Mesenchymal stem cell (in vitro differentiated cells and primary cell): ENCODE results near the gene KCNN4.

Source experiments
- DNase-seq: peaks from one replicate; pipeline ENCODE4 v3.0.0-alpha.2; 2013
- H2AFZ ChIP-seq: one replicate; pipeline ENCODE4 v1.6.1; 2013; ENCODE audit warnings: low read depth, mild to moderate bottlenecking, control low read depth, inconsistent platforms, low read length, moderate library complexity
- H2AK5ac ChIP-seq: 2 replicates; pipeline ENCODE4 v1.6.1; 2013; ENCODE audit warnings: low read length, moderate library complexity, mild to moderate bottlenecking, inconsistent platforms; ENCODE audit not compliant: severe bottlenecking
- H2BK120ac ChIP-seq: one replicate; pipeline ENCODE4 v1.6.1; 2013; ENCODE audit warnings: low read depth, mild to moderate bottlenecking, inconsistent platforms, low read length, moderate library complexity
- H2BK12ac ChIP-seq, 2 experiments: one replicate each; pipeline ENCODE4 v1.6.1; 2013; ENCODE audit warnings: inconsistent platforms in 2 of 2, low read length in 2 of 2, mild to moderate bottlenecking in 2 of 2, moderate library complexity in 2 of 2, control low read depth in 1 of 2
- H2BK15ac ChIP-seq: one replicate; pipeline ENCODE4 v1.6.1; 2013; ENCODE audit warnings: mild to moderate bottlenecking, low read depth, inconsistent platforms; ENCODE audit not compliant: poor library complexity, severe bottlenecking
- H2BK5ac ChIP-seq: 2 replicates; pipeline ENCODE4 v1.6.1; 2013; ENCODE audit warnings: low read depth, mild to moderate bottlenecking, low read length, control low read depth, inconsistent platforms; ENCODE audit not compliant: poor library complexity, severe bottlenecking
- H3K14ac ChIP-seq, 2 experiments: one replicate each; pipeline ENCODE4 v1.6.1; 2013; ENCODE audit warnings: inconsistent platforms in 2 of 2, low read length in 2 of 2, control low read depth in 1 of 2, mild to moderate bottlenecking in 1 of 2, moderate library complexity in 1 of 2
- H3K18ac ChIP-seq, 2 experiments: one replicate each; pipeline ENCODE4 v1.6.1; 2013; ENCODE audit warnings: inconsistent platforms in 2 of 2, low read length in 2 of 2, control low read depth in 1 of 2, low read depth in 1 of 2, mild to moderate bottlenecking in 1 of 2
- H3K23ac ChIP-seq, 2 experiments: one replicate each; pipeline ENCODE4 v1.6.1; 2013; ENCODE audit warnings: inconsistent platforms in 2 of 2, low read length in 2 of 2, mild to moderate bottlenecking in 2 of 2, moderate library complexity in 2 of 2, control low read depth in 1 of 2
- H3K27ac ChIP-seq: 2 replicates; pipeline ENCODE4 v1.5.1; 2013; ENCODE audit warnings: mild to moderate bottlenecking, moderate library complexity, low read length, control low read depth, inconsistent platforms; ENCODE audit not compliant: poor library complexity, severe bottlenecking
- H3K27me3 ChIP-seq, 2 experiments: 2 replicates each; pipeline versions ENCODE4 v1.6.1 to v1.7.0; 2013; ENCODE audit warnings: low read length in 2 of 2, mild to moderate bottlenecking in 2 of 2, moderate library complexity in 2 of 2, control low read depth in 1 of 2, inconsistent platforms in 1 of 2; ENCODE audit not compliant: control insufficient read depth in 1 of 2, insufficient read depth in 1 of 2
- H3K36me3 ChIP-seq, 2 experiments: 2 replicates each; pipeline versions ENCODE4 v1.6.1 to v1.7.0; 2013; ENCODE audit warnings: low read length in 2 of 2, control low read depth in 1 of 2, inconsistent platforms in 1 of 2, low read depth in 1 of 2, mild to moderate bottlenecking in 1 of 2; ENCODE audit not compliant: insufficient read depth in 2 of 2, control insufficient read depth in 1 of 2
- H3K4ac ChIP-seq, 2 experiments: one replicate each; pipeline ENCODE4 v1.6.1; 2013; ENCODE audit warnings: inconsistent platforms in 2 of 2, low read length in 2 of 2, mild to moderate bottlenecking in 2 of 2, moderate library complexity in 2 of 2, control low read depth in 1 of 2, low read depth in 1 of 2
- H3K4me1 ChIP-seq: 2 replicates; pipeline ENCODE4 v1.6.1; 2013; ENCODE audit warnings: low read depth, low read length, control low read depth; ENCODE audit not compliant: control insufficient read depth, insufficient read depth
- H3K4me2 ChIP-seq: 2 replicates; pipeline ENCODE4 v1.6.1; 2013; ENCODE audit warnings: low read length, mild to moderate bottlenecking, inconsistent platforms; ENCODE audit not compliant: poor library complexity, severe bottlenecking
- H3K4me3 ChIP-seq, 2 experiments: 2 replicates each; pipeline versions ENCODE4 v1.5.1 to v1.7.0; 2013; ENCODE audit warnings: low read length in 2 of 2, mild to moderate bottlenecking in 2 of 2, control low read depth in 1 of 2, low read depth in 1 of 2; ENCODE audit not compliant: insufficient read depth in 1 of 2
- H3K79me1 ChIP-seq: replicated peaks from 2 replicates; pipeline ENCODE4 v1.6.1; 2013; ENCODE audit warnings: mild to moderate bottlenecking, control low read depth, low read length, inconsistent platforms; ENCODE audit not compliant: poor library complexity, severe bottlenecking
- H3K9ac ChIP-seq: 2 replicates; pipeline ENCODE4 v1.7.0; 2013; ENCODE audit warnings: mild to moderate bottlenecking, low read length, moderate library complexity
- H3K9me3 ChIP-seq: 2 replicates; pipeline ENCODE4 v1.7.0; 2013; ENCODE audit warnings: mild to moderate bottlenecking, low read length; ENCODE audit not compliant: control insufficient read depth
- H4K8ac ChIP-seq: one replicate; pipeline ENCODE4 v1.6.1; 2013; ENCODE audit warnings: inconsistent platforms, mild to moderate bottlenecking, low read length, moderate library complexity
- H4K91ac ChIP-seq: one replicate; pipeline ENCODE4 v1.6.1; 2013; ENCODE audit warnings: mild to moderate bottlenecking, low read length, inconsistent platforms
- WGBS: methylation state at CpG from one replicate; pipeline ENCODE4 v1.1.7; 2013; ENCODE audit warnings: mixed read lengths; 5-methylcytosine and 5-hydroxymethylcytosine counted together

Gene KCNN4

GRCh38 chr19:43784241-43784980 lies 3.6 kb upstream of the KCNN4 start:
- no peak overlapping the region for H3K23ac ChIP-seq
- peak overlapping the region; percentile 58 for H4K91ac ChIP-seq
- H3K18ac ChIP-seq, result peak overlapping the region; percentile 69 to 71
- peaks cover 30% of the 10 kb centered on the region for H3K4me1 ChIP-seq
- H3K14ac ChIP-seq, result no peak overlapping the region
- peak overlapping the region; percentile 60 for H2BK15ac ChIP-seq
- H3K27me3 ChIP-seq, result no peaks in the 10 kb centered on the region
- peak overlapping the region; percentile 75 for H3K9ac ChIP-seq
- H3K4me2 ChIP-seq, result peak overlapping the region; percentile 17
- peak overlapping the region; percentile 69 for H4K8ac ChIP-seq
- H2AK5ac ChIP-seq, result peak overlapping the region; percentile 47
- WGBS, result 58% methylated on average over 4 of the region's 4 CpGs
- no peaks in the 10 kb centered on the region for H3K36me3 ChIP-seq
- H3K27ac ChIP-seq, result peak overlapping the region; percentile 56
- H2BK120ac ChIP-seq, result peak overlapping the region; percentile 81
- no peaks in the 10 kb centered on the region for H3K79me1 ChIP-seq
- peak overlapping the region in 1 of 2 experiments; percentile 43 for H3K4me3 ChIP-seq
- H2BK12ac ChIP-seq, result peak overlapping the region in 1 of 2 experiments; percentile 65
- DNase-seq, result peak; percentile 88
- H2AFZ ChIP-seq, result no peak overlapping the region
- H3K4ac ChIP-seq, result no peak overlapping the region
- no peaks in the 10 kb centered on the region for H3K9me3 ChIP-seq
- no peak overlapping the region for H2BK5ac ChIP-seq

DNA sequence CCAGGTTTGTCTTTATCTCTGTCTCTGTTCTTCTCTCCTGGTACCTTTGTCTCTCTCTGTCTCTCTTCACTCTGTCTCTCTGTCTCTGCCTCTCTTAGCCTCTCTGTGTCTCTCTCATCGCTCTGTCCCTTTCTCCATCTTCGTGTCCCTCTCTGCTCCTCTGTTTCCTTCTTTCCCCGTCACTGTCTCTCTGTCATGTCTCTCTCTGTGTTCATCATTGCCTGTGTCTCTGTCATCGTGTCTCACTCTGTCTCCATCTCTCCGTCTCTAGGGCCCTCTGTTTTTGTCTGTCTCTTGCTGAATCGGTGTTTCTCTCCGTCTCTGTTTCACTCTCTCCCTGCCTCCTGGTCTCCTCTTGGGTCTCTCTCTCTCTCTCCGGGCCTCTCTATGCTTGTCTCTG lies 2.9 kb upstream of the KCNN4 start:
- no peak overlapping the region for H4K91ac ChIP-seq
- no peak overlapping the region for H3K23ac ChIP-seq
- H3K4me1 ChIP-seq, result peaks cover 35% of the 10 kb centered on the region
- no peak overlapping the region for H2BK5ac ChIP-seq
- peak overlapping the region; percentile 18 for H2AK5ac ChIP-seq
- no peak overlapping the region for H3K4me2 ChIP-seq
- H2AFZ ChIP-seq, result no peak overlapping the region
- no peak overlapping the region for H2BK12ac ChIP-seq
- WGBS, result 93% methylated on average over 8 of the region's 8 CpGs
- no peaks in the 10 kb centered on the region for H3K36me3 ChIP-seq
- H2BK120ac ChIP-seq, result no peak overlapping the region
- H3K27ac ChIP-seq, result no peak overlapping the region
- no peaks in the 10 kb centered on the region for H3K9me3 ChIP-seq
- no peaks in the 10 kb centered on the region for H3K79me1 ChIP-seq
- H3K18ac ChIP-seq, result no peak overlapping the region
- H2BK15ac ChIP-seq, result no peak overlapping the region
- no peak overlapping the region for H3K4me3 ChIP-seq
- H4K8ac ChIP-seq, result no peak overlapping the region
- H3K9ac ChIP-seq, result peak overlapping the region; percentile 75
- no peak for DNase-seq
- no peak overlapping the region for H3K4ac ChIP-seq
- H3K14ac ChIP-seq, result no peak overlapping the region
- H3K27me3 ChIP-seq, result no peaks in the 10 kb centered on the region

- H3K36me3 ChIP-seq, result no peaks in the 10 kb centered on the region
- H3K23ac ChIP-seq, result no peak overlapping the region
- no peak overlapping the region for H3K4me2 ChIP-seq
- H2BK5ac ChIP-seq, result no peak overlapping the region
- no peak overlapping the region for H3K27ac ChIP-seq
- no peak overlapping the region for H4K8ac ChIP-seq
- H4K91ac ChIP-seq, result no peak overlapping the region
- H3K4me1 ChIP-seq, result peaks cover 37% of the 10 kb centered on the region
- H3K14ac ChIP-seq, result peak overlapping the region in 1 of 2 experiments; percentile 5
- no peaks in the 10 kb centered on the region for H3K27me3 ChIP-seq
- no peak overlapping the region for H2AFZ ChIP-seq
- H3K18ac ChIP-seq, result peak overlapping the region in 1 of 2 experiments; percentile 62
- H2BK120ac ChIP-seq, result no peak overlapping the region
- no peaks in the 10 kb centered on the region for H3K9me3 ChIP-seq
- no peak overlapping the region for H3K9ac ChIP-seq
- H3K4me3 ChIP-seq, result peak overlapping the region in 1 of 2 experiments; percentile 24
- no peak overlapping the region for H3K4ac ChIP-seq
- H2BK15ac ChIP-seq, result no peak overlapping the region
- WGBS, result 94% methylated on average over 24 of the region's 24 CpGs
- DNase-seq, result no peak
- H2BK12ac ChIP-seq, result peak overlapping the region in 1 of 2 experiments; percentile 8
- H2AK5ac ChIP-seq, result no peak overlapping the region
- H3K79me1 ChIP-seq, result no peaks in the 10 kb centered on the region
Observed at GRCh38 chr19:43782689-43783231, 2.0 kb upstream of the KCNN4 start.

- 78% methylated on average over 8 of the region's 8 CpGs for WGBS
- Histone ChIP-seq H3K27me3 (no peaks in the 10 kb centered on the region), H3K4me2 (no peak overlapping the region), H2AK5ac (no peak overlapping the region), H2BK120ac (no peak overlapping the region), H4K8ac (no peak overlapping the region), H3K4ac (no peak overlapping the region), H2BK15ac (no peak overlapping the region), H2BK5ac (no peak overlapping the region), H3K14ac (peak overlapping the region in 1 of 2 experiments; percentile 18), H3K23ac (no peak overlapping the region), H3K36me3 (no peaks in the 10 kb centered on the region), H4K91ac (no peak overlapping the region), H3K79me1 (no peaks in the 10 kb centered on the region), H2BK12ac (peak overlapping the region in 1 of 2 experiments; percentile 8), H3K9ac (no peak overlapping the region), H3K9me3 (no peaks in the 10 kb centered on the region), H3K4me3 (no peak overlapping the region), H3K27ac (no peak overlapping the region), H3K4me1 (peaks cover 41% of the 10 kb centered on the region), H2AFZ (no peak overlapping the region), H3K18ac (peak overlapping the region in 1 of 2 experiments; percentile 62)
- DNase-seq, result no peak
Observed at GRCh38 chr19:43782311-43782660, 1.5 kb upstream of the KCNN4 start.
